PC-9 (cell line): Measurements from ENCODE around the gene SNAPC4. TPM values are rescaled to one million over a fixed set of nuclear protein-coding genes. Genes with fewer than 3 reads are reported as not detected.

Experiments
- BruUV-seq: library from RNA; stranded (reverse); fragments of 400-500 nt; replicated peaks from 2 replicates; lab custom pipeline; 2021; lab: Mats Ljungman, UMichigan
- CTCF ChIA-PET: fragments of 300-600 bp; sonication (Branson Sonifier 250); formaldehyde crosslinking; loops from one replicate; lab custom pipeline; 2022; ENCODE audit warnings: antibody characterized with exemption; lab: Charles Lee
- POLR2A ChIA-PET: fragments of 300-600 bp; sonication (Branson Sonifier 250); formaldehyde crosslinking; loops from one replicate; lab custom pipeline; 2022; ENCODE audit warnings: antibody characterized with exemption; ENCODE audit not compliant: unreplicated experiment; lab: Charles Lee
- DNase-seq, 2 experiments: peaks; one replicate each; pipeline versions ENCODE4 v3.0.0 to v3.0.0-alpha.2; 2015 to 2022; ENCODE audit warnings: mixed read lengths in 1 of 2
- H2AFZ ChIP-seq: fragments of 200-600 bp; sonication (generic); 2 replicates; pipeline ENCODE4 v1.8.1; 2017; ENCODE audit warnings: antibody characterized with exemption
- H3F3A ChIP-seq: fragments of 200-600 bp; sonication (generic); 2 replicates; pipeline ENCODE4 v1.8.1; 2017; ENCODE audit warnings: antibody characterized with exemption, mild to moderate bottlenecking, low read depth; ENCODE audit not compliant: insufficient read depth
- H3K27ac ChIP-seq: fragments of 200-600 bp; sonication (generic); 2 replicates; pipeline ENCODE4 v1.6.1; 2016; ENCODE audit warnings: mixed run types
- H3K27me3 ChIP-seq: fragments of 200-600 bp; sonication (generic); 2 replicates; pipeline ENCODE4 v1.6.1; 2016; ENCODE audit warnings: low read depth, mixed run types; ENCODE audit not compliant: insufficient read depth
- H3K36me3 ChIP-seq: fragments of 200-600 bp; sonication (generic); 2 replicates; pipeline ENCODE4 v1.6.1; 2016; ENCODE audit warnings: low read depth, mixed run types
- H3K4me1 ChIP-seq: fragments of 200-600 bp; sonication (generic); replicated peaks from 2 replicates; pipeline ENCODE4 v1.6.1; 2016; ENCODE audit warnings: mixed run types; ENCODE audit not compliant: insufficient read depth
- H3K4me2 ChIP-seq: fragments of 200-600 bp; sonication (generic); 2 replicates; pipeline ENCODE4 v1.6.1; 2017; ENCODE audit warnings: mixed run types
- H3K4me3 ChIP-seq: fragments of 200-600 bp; sonication (generic); 2 replicates; pipeline ENCODE4 v1.6.1; 2016; ENCODE audit warnings: mixed run types
- H3K79me2 ChIP-seq: fragments of 200-600 bp; sonication (generic); 2 replicates; pipeline ENCODE4 v1.6.1; 2017; ENCODE audit warnings: low read depth, mixed run types
- H3K9me2 ChIP-seq: fragments of 200-600 bp; sonication (generic); 2 replicates; pipeline ENCODE4 v1.8.1; 2017; ENCODE audit warnings: mild to moderate bottlenecking; ENCODE audit not compliant: insufficient read depth
- H3K9me3 ChIP-seq: fragments of 200-600 bp; sonication (generic); 2 replicates; pipeline ENCODE4 v1.8.1; 2016; ENCODE audit warnings: low read depth; ENCODE audit not compliant: insufficient read depth
- H4K20me1 ChIP-seq: fragments of 200-600 bp; sonication (generic); 2 replicates; pipeline ENCODE4 v1.8.1; 2017; ENCODE audit not compliant: insufficient read depth
- CTCF ChIP-seq: fragments of 200-600 bp; sonication (generic); conservative IDR thresholded peaks from 2 replicates; pipeline ENCODE4 v1.6.1; 2017; ENCODE audit warnings: mixed run types, antibody characterized with exemption, mild to moderate bottlenecking, moderate library complexity
- EZH2 ChIP-seq: fragments of 200-600 bp; sonication (generic); IDR thresholded peaks from 2 replicates; pipeline ENCODE4 v1.8.0; 2017; ENCODE audit warnings: antibody characterized with exemption, low read depth
- intact Hi-C: fragments of 100-400 bp; cut with micrococcal nuclease; formaldehyde crosslinking; loops from one replicate; pipeline ENCODE4 v1.10.0; 2022; ENCODE audit not compliant: unreplicated experiment
- total RNA-seq: library from RNA; stranded (reverse); gene quantifications from 2 replicates; pipeline ENCODE4 v1.2.3, GENCODE V29; 2021

SNAPC4 gene
- total RNA-seq, 1 experiment from 2014 or later = 14.4 TPM

- H3K4me1 ChIP-seq = peaks cover 13% of the 10 kb centered on the region
- H3K27ac ChIP-seq = no peak overlapping the region
- peak in 1 of 2 experiments; percentile 31 for DNase-seq
- peak overlapping the region; percentile 77 for H2AFZ ChIP-seq
- peak overlapping the region; percentile 100 for H3K4me3 ChIP-seq
- no TSS peak for BruUV-seq
- ChIA-PET CTCF (interaction anchor here (0.6 kb wide), 1 partner anchor 59 kb away, joined by 3 read pairs; no protein-coding TSS in a partner anchor), POLR2A (interaction anchor here (0.6 to 0.7 kb wide), 2 partner anchors 36 to 121 kb away, joined by 3 read pairs; no protein-coding TSS in a partner anchor)
- no peaks in the 10 kb centered on the region for H3K9me3 ChIP-seq
- peaks cover 8% of the 10 kb centered on the region; the same call in 1 of the 2 replicates for H3F3A ChIP-seq
- peaks cover 11% of the 10 kb centered on the region for H4K20me1 ChIP-seq
- no peaks in the 10 kb centered on the region for H3K9me2 ChIP-seq
- peaks cover 23% of the 10 kb centered on the region for H3K79me2 ChIP-seq
- no peaks in the 10 kb centered on the region for H3K27me3 ChIP-seq
- TF ChIP-seq EZH2 (no peak), CTCF (no peak)
- peak overlapping the region; percentile 97 for H3K4me2 ChIP-seq
- intact Hi-C loops = loop anchor here (1.0 to 2.0 kb wide), 4 partner anchors 53 to 231 kb away; no protein-coding TSS in a partner anchor
- H3K36me3 ChIP-seq = peaks cover 4% of the 10 kb centered on the region; the same call in 1 of the 2 replicates
Measured at GRCh38 chr9:136399176-136400037, 563 bp downstream of the SNAPC4 start.

- H3F3A ChIP-seq = peaks cover 8% of the 10 kb centered on the region; the same call in 1 of the 2 replicates
- peaks cover 23% of the 10 kb centered on the region for H3K79me2 ChIP-seq
- POLR2A ChIA-PET = interaction anchor here (0.6 kb wide), 1 partner anchor 86 kb away, joined by 4 read pairs; no protein-coding TSS in a partner anchor
Measured at GRCh38 chr9:136398286-136398685, 1.7 kb downstream of the SNAPC4 start.

More at GRCh38 chr9:136398286-136398685, 1.7 kb downstream of the SNAPC4 start:
- no peaks in the 10 kb centered on the region for H3K27me3 ChIP-seq
- no peak for DNase-seq
- peak overlapping the region; percentile 97 for H3K4me2 ChIP-seq
- intact Hi-C loops = no loop called here
- peaks cover 11% of the 10 kb centered on the region for H4K20me1 ChIP-seq
- no peaks in the 10 kb centered on the region for H3K9me3 ChIP-seq
- peaks cover 13% of the 10 kb centered on the region; the same call in 1 of the 2 replicates for H3K36me3 ChIP-seq
- H3K4me1 ChIP-seq = peaks cover 13% of the 10 kb centered on the region
- no peak overlapping the region for H2AFZ ChIP-seq
- no TSS peak for BruUV-seq
- H3K27ac ChIP-seq = no peak overlapping the region
- TF ChIP-seq EZH2 (no peak), CTCF (no peak)
- no peak overlapping the region; the same call in 1 of the 2 replicates for H3K4me3 ChIP-seq
- CTCF ChIA-PET = no interaction called here
- no peaks in the 10 kb centered on the region for H3K9me2 ChIP-seq
